Mucosa of descending colon (tissue), 3 donors: ENCODE measurements around the gene COL4A2. TPM values are rescaled to one million over a fixed set of nuclear protein-coding genes. Genes with fewer than 3 reads are reported as not detected.

Source experiments
- ATAC-seq: fragments of 200-7000 bp; cut with Tn5 transposase; one replicate; pipeline ENCODE4 v1.9.1; 2020; ENCODE audit warnings: mild to moderate bottlenecking, moderate library complexity
- DNase-seq, 3 donors: peaks; one replicate each; pipeline ENCODE4 v3.0.0-alpha.2; 2020
- H3K36me3 ChIP-seq: fragments of 200-600 bp; one replicate; pipeline ENCODE4 v1.8.0; 2021; ENCODE audit warnings: low read depth, mild to moderate bottlenecking
- H3K4me1 ChIP-seq: fragments of 200-600 bp; one replicate; pipeline ENCODE4 v1.8.0; 2021; ENCODE audit warnings: low read depth, mild to moderate bottlenecking
- H3K4me3 ChIP-seq: fragments of 200-600 bp; one replicate; pipeline ENCODE4 v1.8.0; 2021; ENCODE audit warnings: mild to moderate bottlenecking
- H3K9me3 ChIP-seq: fragments of 200-600 bp; one replicate; pipeline ENCODE4 v1.8.0; 2021; ENCODE audit warnings: mild to moderate bottlenecking
- intact Hi-C, 2 donors: fragments of 100-400 bp; cut with DNase I in 1 of 2; cut with micrococcal nuclease in 1 of 2; formaldehyde crosslinking; loops; one replicate each; pipeline versions ENCODE4 v1.11.0 to v1.11.1; 2022; cut with DNase I, micrococcal nuclease
- total RNA-seq, 3 donors: library from RNA; stranded (reverse); fragmentation: NEBNext Ultra II Directional in 2 of 3; extraction: Animal tissue kit (Norgen Biotek cat#: 25700) in 2 of 3; gene quantifications; one replicate each; pipeline versions ENCODE4 v1.2.1 to v1.2.4, GENCODE V29; 2021 to 2023
- TF ChIP-seq, protein P1 (sequence below): fragments of 200-600 bp; IDR thresholded peaks from one replicate; pipeline ENCODE4 v1.8.0; 2022; ENCODE audit warnings: antibody characterized with exemption, mild to moderate bottlenecking
- donor health status: DM: no; HTN: no; CAD: no; lungs with moderate emphysema.
- donor health status: DM: no; HTN: no; CAD: no.
- donor health status: DM: no; HTN: yes; CAD: no.

COL4A2 gene
- total RNA-seq, 3 donors from 2014 or later: 33.5 to 389 (median 74.2) TPM

DNA sequence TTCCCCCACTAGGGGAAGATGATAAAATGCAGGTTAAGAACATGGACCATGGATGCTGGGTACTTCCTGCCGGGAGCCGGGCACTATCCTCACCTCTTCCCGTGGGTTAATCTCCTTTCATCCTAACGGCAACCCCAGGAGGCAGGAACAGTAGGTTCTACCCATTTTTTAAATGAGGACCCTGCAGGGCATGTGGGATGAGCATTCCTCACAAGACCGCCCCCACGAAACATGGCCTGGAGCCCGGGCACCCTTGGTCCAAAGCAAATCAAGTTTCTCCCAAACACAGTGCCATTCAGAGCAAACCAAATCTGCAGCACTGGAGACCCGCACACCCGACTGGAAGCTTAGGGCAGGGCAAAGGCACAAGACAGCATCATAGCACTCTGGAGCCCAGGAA is 35.4 kb downstream of the COL4A2 start:
- intact Hi-C loops: no loop called here
- H3K9me3 ChIP-seq: no peaks in the 10 kb centered on the region
- no peaks in the 10 kb centered on the region for H3K36me3 ChIP-seq
- no peak for DNase-seq
- H3K4me3 ChIP-seq: no peak overlapping the region
- H3K4me1 ChIP-seq: peaks cover 12% of the 10 kb centered on the region
- TF ChIP-seq, protein P1, sequence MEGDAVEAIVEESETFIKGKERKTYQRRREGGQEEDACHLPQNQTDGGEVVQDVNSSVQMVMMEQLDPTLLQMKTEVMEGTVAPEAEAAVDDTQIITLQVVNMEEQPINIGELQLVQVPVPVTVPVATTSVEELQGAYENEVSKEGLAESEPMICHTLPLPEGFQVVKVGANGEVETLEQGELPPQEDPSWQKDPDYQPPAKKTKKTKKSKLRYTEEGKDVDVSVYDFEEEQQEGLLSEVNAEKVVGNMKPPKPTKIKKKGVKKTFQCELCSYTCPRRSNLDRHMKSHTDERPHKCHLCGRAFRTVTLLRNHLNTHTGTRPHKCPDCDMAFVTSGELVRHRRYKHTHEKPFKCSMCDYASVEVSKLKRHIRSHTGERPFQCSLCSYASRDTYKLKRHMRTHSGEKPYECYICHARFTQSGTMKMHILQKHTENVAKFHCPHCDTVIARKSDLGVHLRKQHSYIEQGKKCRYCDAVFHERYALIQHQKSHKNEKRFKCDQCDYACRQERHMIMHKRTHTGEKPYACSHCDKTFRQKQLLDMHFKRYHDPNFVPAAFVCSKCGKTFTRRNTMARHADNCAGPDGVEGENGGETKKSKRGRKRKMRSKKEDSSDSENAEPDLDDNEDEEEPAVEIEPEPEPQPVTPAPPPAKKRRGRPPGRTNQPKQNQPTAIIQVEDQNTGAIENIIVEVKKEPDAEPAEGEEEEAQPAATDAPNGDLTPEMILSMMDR: no peak
- no peak for ATAC-seq

DNA sequence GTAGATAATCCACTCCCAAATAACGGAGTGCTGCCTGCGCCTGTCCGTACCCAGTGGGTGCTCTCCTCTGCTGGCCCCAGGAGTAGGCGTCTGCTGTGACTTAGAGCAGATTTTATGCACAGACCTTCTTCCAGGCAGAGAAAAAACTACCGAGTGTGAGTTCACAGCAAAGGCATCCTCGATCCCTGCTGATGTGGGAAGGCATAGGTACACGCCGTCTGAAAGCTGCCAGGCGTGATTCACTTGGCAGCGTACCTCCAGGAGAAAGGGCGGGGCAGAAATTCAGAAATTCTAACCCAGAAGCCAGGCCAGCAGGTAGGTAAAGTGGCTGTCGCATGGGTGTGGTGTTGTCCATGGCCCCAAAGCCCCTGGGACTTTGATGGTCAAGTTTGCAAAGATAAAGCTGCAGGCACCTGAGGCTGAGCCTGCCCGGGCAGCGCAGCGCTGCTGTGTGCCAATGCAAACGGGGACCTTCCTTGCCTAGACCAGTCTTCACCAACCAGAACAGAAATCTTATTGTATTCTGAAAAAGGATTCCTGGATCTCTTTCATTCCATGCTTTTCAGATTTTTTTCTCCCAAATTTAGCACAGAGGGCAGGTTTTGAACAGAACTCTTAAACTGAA is 36.3 kb downstream of the COL4A2 start:
- TF ChIP-seq, protein P1: no peak
- H3K4me1 ChIP-seq: peaks cover 21% of the 10 kb centered on the region
- H3K36me3 ChIP-seq: no peaks in the 10 kb centered on the region
- H3K9me3 ChIP-seq: no peaks in the 10 kb centered on the region
- no peak for ATAC-seq
- intact Hi-C loops: no loop called here
- DNase-seq: peak in 1 of 3 donors; percentile 46
- no peak overlapping the region for H3K4me3 ChIP-seq

DNA sequence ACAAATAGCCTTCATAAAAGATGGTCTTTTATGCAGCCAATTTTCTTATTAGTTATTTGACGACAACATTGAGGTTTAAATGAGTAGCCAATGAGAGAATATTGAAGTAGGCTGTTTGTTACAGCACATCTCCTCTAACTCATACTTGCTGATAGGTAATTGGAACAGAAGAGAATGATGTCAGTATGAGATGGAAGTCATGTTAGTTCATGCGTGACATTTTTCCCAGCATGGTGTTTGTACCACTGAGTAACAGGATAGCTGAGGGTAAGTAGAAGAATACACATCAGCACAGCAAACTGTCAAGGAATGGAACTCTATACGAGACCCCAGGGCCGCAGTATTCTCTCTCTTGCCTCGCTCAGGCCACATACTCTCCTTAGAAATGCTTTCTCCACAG is 37.2 kb downstream of the COL4A2 start:
- TF ChIP-seq, protein P1: no peak
- H3K36me3 ChIP-seq: no peaks in the 10 kb centered on the region
- no peak for DNase-seq
- H3K9me3 ChIP-seq: no peaks in the 10 kb centered on the region
- peaks cover 21% of the 10 kb centered on the region for H3K4me1 ChIP-seq
- no peak for ATAC-seq
- H3K4me3 ChIP-seq: no peak overlapping the region
- intact Hi-C loops: no loop called here

DNA sequence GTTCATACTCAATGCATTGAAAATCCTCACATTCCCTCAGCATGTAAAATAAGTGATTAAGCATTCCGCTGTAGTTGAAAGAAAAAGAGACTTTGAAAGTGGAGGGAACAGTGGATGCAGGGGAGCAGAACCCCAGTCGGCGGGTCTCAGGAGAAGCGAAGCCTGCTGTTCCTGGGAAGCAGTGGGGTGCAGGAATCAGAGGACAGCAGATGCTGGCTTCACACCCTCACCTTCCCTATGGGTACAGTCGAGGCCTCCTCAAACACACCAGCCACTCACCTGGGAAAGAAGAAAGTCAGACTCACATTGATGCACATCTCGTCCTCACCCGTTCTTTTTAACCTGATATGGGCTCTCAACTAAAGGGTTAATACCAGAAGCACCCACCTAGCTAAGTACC is 38.2 kb downstream of the COL4A2 start:
- Histone ChIP-seq H3K4me1 (peaks cover 17% of the 10 kb centered on the region), H3K36me3 (no peaks in the 10 kb centered on the region), H3K4me3 (no peak overlapping the region), H3K9me3 (no peaks in the 10 kb centered on the region)
- DNase-seq (no peak), ATAC-seq (no peak)
- intact Hi-C loops: no loop called here
- TF ChIP-seq, protein P1: no peak

DNA sequence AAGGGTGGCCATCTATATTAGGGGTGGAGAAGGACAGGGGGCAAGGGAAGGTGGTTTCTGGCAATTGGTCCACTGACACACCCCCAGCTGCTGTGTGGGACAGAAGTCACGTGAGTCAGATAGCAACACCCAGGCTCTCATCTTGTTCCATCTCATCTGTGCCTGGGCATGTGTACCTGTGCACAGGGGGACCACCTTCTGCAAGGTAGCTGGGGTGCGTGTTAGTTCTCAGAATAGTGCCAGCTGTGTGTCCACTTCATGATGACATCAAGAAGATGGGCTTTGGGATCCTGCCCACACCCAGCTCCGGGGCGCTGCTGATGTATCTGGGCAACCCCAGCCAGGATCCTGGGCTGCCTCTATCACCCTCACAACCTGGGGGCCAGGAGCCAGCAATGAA is 38.6 kb downstream of the COL4A2 start:
- Histone ChIP-seq H3K36me3 (no peaks in the 10 kb centered on the region), H3K4me1 (peaks cover 17% of the 10 kb centered on the region), H3K4me3 (no peak overlapping the region), H3K9me3 (no peaks in the 10 kb centered on the region)
- no peak for ATAC-seq
- TF ChIP-seq, protein P1: no peak
- DNase-seq: no peak
- intact Hi-C loops: no loop called here

DNA sequence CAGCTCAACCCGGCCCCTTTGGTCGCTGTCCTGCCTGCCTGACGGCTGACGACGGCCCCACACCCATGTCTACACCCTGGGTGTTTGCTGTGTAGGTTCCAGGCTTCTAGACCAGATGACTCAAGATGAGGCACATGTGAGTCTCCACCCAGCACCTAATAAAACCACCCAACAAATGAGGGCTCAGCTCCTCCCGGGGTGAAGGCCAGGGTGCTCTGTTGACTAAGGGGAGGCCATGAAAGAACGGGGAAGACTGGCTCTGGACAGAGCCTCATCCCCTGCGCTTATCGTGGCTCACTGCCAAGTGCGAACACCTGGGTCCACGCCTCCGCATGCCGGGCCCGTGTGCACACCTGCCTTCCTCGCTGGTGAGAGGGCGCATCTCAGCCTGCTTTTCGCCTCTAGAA is 39.6 kb downstream of the COL4A2 start:
- H3K4me3 ChIP-seq: peak overlapping the region; percentile 2
- no peaks in the 10 kb centered on the region for H3K9me3 ChIP-seq
- TF ChIP-seq, protein P1: no peak
- DNase-seq (peak; percentile 85 to 90 (median 86)), ATAC-seq (peak; percentile 95)
- no peaks in the 10 kb centered on the region for H3K36me3 ChIP-seq
- intact Hi-C loops: no loop called here
- H3K4me1 ChIP-seq: peaks cover 17% of the 10 kb centered on the region
